RWPE2 (cell line): ENCODE data around the gene ALK.

Experiments used
- ATAC-seq: fragments of 200-7000 bp; cut with Tn5 transposase; 3 replicates; pipeline ENCODE4 v1.9.1; 2021; ENCODE audit warnings: low read depth
- DNase-seq: peaks from one replicate; pipeline ENCODE4 v3.0.0-alpha.2; 2020; ENCODE audit warnings: low spot score
- H3K27ac ChIP-seq: fragments of 450-650 bp; 2 replicates; pipeline ENCODE4 v1.5.1; 2017; ENCODE audit warnings: mild to moderate bottlenecking; ENCODE audit not compliant: poor library complexity, severe bottlenecking
- H3K27me3 ChIP-seq: fragments of 250-450 bp; sonication (Bioruptor Pico); 2 replicates; pipeline ENCODE4 v1.5.1; 2021; ENCODE audit warnings: mild to moderate bottlenecking, moderate library complexity; ENCODE audit not compliant: insufficient read depth, poor library complexity, severe bottlenecking
- H3K36me3 ChIP-seq: fragments of 250-450 bp; sonication (Bioruptor Pico); 2 replicates; pipeline ENCODE4 v1.5.1; 2020; ENCODE audit warnings: low read depth, mild to moderate bottlenecking, moderate library complexity
- H3K4me1 ChIP-seq: fragments of 250-450 bp; sonication (Bioruptor Pico); 2 replicates; pipeline ENCODE4 v1.5.1; 2021; ENCODE audit warnings: mild to moderate bottlenecking, moderate library complexity; ENCODE audit not compliant: insufficient read depth, poor library complexity, severe bottlenecking
- H3K4me3 ChIP-seq: fragments of 250-450 bp; sonication (Bioruptor Pico); 2 replicates; pipeline ENCODE4 v1.5.1; 2021; ENCODE audit warnings: mild to moderate bottlenecking, moderate library complexity; ENCODE audit not compliant: severe bottlenecking
- H3K9me3 ChIP-seq: fragments of 250-450 bp; sonication (Bioruptor Pico); 2 replicates; pipeline ENCODE4 v1.5.1; 2021; ENCODE audit warnings: mild to moderate bottlenecking, moderate library complexity; ENCODE audit not compliant: severe bottlenecking
- CTCF ChIP-seq: fragments of 450-650 bp; IDR thresholded peaks from one replicate; pipeline ENCODE4 v1.5.1; 2017; ENCODE audit warnings: mild to moderate bottlenecking, moderate library complexity; ENCODE audit not compliant: poor library complexity, severe bottlenecking

ALK gene

GRCh38 chr2:29368659-29369040 lies 552.7 kb downstream of the ALK start:
- no peak for DNase-seq
- no peak for ATAC-seq
- H3K27ac ChIP-seq = peak overlapping the region; percentile 79
- H3K27me3 ChIP-seq = no peaks in the 10 kb centered on the region
- no peaks in the 10 kb centered on the region for H3K9me3 ChIP-seq
- no peak for TF ChIP-seq CTCF
- peaks cover 11% of the 10 kb centered on the region for H3K4me1 ChIP-seq
- H3K36me3 ChIP-seq = no peaks in the 10 kb centered on the region
- no peak overlapping the region for H3K4me3 ChIP-seq

GRCh38 chr2:29367986-29368658 lies 553.3 kb downstream of the ALK start:
- no peak overlapping the region for H3K4me3 ChIP-seq
- H3K27me3 ChIP-seq = no peaks in the 10 kb centered on the region
- ATAC-seq = peak; percentile 87
- peak overlapping the region; percentile 79 for H3K27ac ChIP-seq
- DNase-seq = no peak
- H3K36me3 ChIP-seq = no peaks in the 10 kb centered on the region
- TF ChIP-seq CTCF = no peak
- peaks cover 11% of the 10 kb centered on the region for H3K4me1 ChIP-seq
- H3K9me3 ChIP-seq = no peaks in the 10 kb centered on the region

- H3K36me3 ChIP-seq = no peaks in the 10 kb centered on the region
Observed at GRCh38 chr2:29363111-29363510, 558.3 kb downstream of the ALK start.

GRCh38 chr2:29361231-29361630 lies 560.2 kb downstream of the ALK start:
- Histone ChIP-seq H3K27me3 (no peaks in the 10 kb centered on the region), H3K4me3 (no peak overlapping the region), H3K27ac (no peak overlapping the region), H3K4me1 (no peaks in the 10 kb centered on the region), H3K9me3 (no peaks in the 10 kb centered on the region), H3K36me3 (no peaks in the 10 kb centered on the region)
- ATAC-seq (no peak), DNase-seq (no peak)
- no peak for TF ChIP-seq CTCF

More at GRCh38 chr2:29363111-29363510, 558.3 kb downstream of the ALK start:
- H3K27me3 ChIP-seq = no peaks in the 10 kb centered on the region
- DNase-seq (no peak), ATAC-seq (no peak)
- no peak for TF ChIP-seq CTCF
- peaks cover 6% of the 10 kb centered on the region for H3K4me1 ChIP-seq
- H3K4me3 ChIP-seq = no peak overlapping the region
- no peak overlapping the region for H3K27ac ChIP-seq
- H3K9me3 ChIP-seq = no peaks in the 10 kb centered on the region

GRCh38 chr2:29360016-29360784 lies 561.2 kb downstream of the ALK start:
- ATAC-seq (no peak), DNase-seq (no peak)
- Histone ChIP-seq H3K27ac (no peak overlapping the region), H3K4me1 (no peaks in the 10 kb centered on the region), H3K27me3 (no peaks in the 10 kb centered on the region), H3K4me3 (no peak overlapping the region), H3K36me3 (no peaks in the 10 kb centered on the region), H3K9me3 (no peaks in the 10 kb centered on the region)
- TF ChIP-seq CTCF = no peak
